Naive B cell (primary cell): ENCODE measurements around the gene SLC44A4. TPM values are rescaled to one million over a fixed set of nuclear protein-coding genes. Genes with fewer than 3 reads are reported as not detected.

ENCODE experiments used
- ATAC-seq, 2 donors: fragments of 150-1000 bp; cut with Tn5 transposase; 2 replicates each; pipeline ENCODE4 v1.10.0; 2021; ENCODE audit warnings: low read depth in 2 of 2, mild to moderate bottlenecking in 2 of 2, moderate library complexity in 2 of 2
- DNase-seq: peaks from one replicate; pipeline ENCODE4 v3.0.0; 2022
- H3K27ac Mint-ChIP-seq, 6 donors: one replicate each; pipeline ENCODE4 v1.8.0; 2020 to 2022; ENCODE audit warnings: mild to moderate bottlenecking in 6 of 6, mixed read lengths in 6 of 6, moderate library complexity in 5 of 6, inconsistent platforms in 2 of 6
- H3K27me3 Mint-ChIP-seq, 3 donors: one replicate each; pipeline ENCODE4 v1.8.0; 2021 to 2022; ENCODE audit warnings: mixed read lengths in 3 of 3, mild to moderate bottlenecking in 1 of 3
- H3K36me3 Mint-ChIP-seq, 2 donors: one replicate each; pipeline ENCODE4 v1.8.0; 2020 to 2022; ENCODE audit warnings: mixed read lengths in 2 of 2, inconsistent platforms in 1 of 2, mild to moderate bottlenecking in 1 of 2
- H3K4me1 Mint-ChIP-seq, 3 donors: one replicate each; pipeline ENCODE4 v1.8.0; 2020 to 2022; ENCODE audit warnings: mixed read lengths in 3 of 3, inconsistent platforms in 1 of 3, mild to moderate bottlenecking in 1 of 3, moderate library complexity in 1 of 3
- H3K4me3 Mint-ChIP-seq, 8 donors: one replicate each; pipeline ENCODE4 v1.8.0; 2020 to 2022; ENCODE audit warnings: mild to moderate bottlenecking in 8 of 8, mixed read lengths in 8 of 8, moderate library complexity in 8 of 8, inconsistent platforms in 2 of 8
- H3K9me3 Mint-ChIP-seq, 7 donors: one replicate each; pipeline ENCODE4 v1.8.0; 2020 to 2022; ENCODE audit warnings: mixed read lengths in 7 of 7, mild to moderate bottlenecking in 5 of 7, inconsistent platforms in 2 of 7, moderate library complexity in 1 of 7
- polyA plus RNA-seq, 6 donors: library from polyadenylated mRNA; unstranded; fragments of 300-500 nt; fragmentation: Illumina TruSeq; gene quantifications; one replicate each; pipeline ENCODE4 v1.2.3, GENCODE V29; 2021; ENCODE audit warnings: low read depth in 6 of 6

Gene SLC44A4
- polyA plus RNA-seq, 6 donors from 2014 or later, result not detected

DNA sequence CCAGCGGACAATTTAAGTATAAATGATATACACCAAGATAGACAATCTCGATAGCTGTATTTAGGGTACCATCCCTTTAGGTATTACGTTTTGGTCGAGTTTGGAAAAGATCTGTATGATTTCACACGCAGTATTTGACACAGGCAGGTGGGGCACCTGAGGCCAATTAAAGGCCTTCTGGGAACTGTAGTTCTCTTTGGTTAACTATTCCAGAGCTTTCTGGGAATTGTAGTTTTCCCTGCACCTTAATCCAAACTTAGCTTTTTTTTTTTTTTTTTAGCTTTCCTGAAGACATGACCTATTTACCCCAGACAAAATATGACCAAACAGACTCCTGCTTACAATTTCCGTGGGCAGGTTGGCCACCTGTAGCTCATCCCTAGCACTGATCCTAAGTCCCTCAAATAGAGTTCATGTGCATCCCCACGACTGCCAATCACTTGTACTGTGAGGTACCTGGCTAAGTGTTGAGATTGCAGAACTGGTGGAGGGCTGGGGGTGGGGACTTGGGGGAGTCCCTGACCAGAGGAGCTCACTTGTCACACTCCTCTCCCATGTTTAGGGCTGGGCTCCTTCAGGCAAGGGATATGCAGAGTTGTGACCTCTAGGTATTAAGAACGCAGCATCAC lies 19.7 kb upstream of the SLC44A4 start:
- Mint-ChIP-seq H3K36me3 (peaks cover 0 to 2% of the 10 kb centered on the region in 2 donors), H3K9me3 (no peaks in the 10 kb centered on the region), H3K4me1 (peaks cover 34 to 47% (median 40%) of the 10 kb centered on the region in 3 donors), H3K27me3 (no peaks in the 10 kb centered on the region), H3K27ac (peak overlapping the region; percentile 47 to 97 (median 95)), H3K4me3 (peak overlapping the region; percentile 93 to 99 (median 98))
- DNase-seq (peak; percentile 44), ATAC-seq (peak; percentile 14 to 28)

DNA sequence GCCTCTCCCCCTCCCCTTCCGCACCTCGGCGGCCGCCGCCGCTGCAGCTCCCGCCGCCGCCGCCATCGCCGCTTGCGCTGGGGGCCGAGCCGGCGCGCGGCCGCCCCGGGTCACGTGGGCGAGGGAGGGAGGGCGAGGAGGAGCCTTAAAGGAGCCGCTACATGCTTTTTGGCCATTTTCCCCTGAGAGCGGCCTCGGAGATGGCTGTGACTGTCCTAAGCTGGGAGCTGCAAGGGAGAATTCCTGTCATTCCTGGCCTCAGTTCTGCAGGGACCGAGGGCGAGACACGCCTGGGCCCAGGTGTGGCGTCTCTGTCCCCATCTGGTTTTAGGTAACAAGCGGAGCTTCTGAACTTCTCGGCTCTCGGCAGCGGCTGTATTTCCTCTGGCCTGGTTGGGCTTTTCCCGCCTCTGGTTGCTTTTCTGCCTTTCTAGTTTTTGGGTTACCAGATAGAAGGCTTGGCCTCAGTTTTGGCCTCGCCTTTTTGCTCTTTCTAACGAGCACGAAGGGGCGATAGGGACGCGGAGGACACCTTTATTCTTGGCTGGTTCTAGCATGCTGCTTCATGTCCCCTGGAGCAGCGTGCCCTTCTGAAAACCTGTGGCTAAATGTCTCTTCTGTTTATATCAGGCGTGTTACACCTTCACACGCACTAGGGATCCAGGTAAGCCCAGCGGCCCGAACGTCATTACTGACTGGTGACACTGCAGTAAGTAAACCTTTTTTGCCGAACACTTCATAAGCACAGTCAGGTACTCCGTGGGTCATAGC lies 19.0 kb upstream of the SLC44A4 start, which contains the start of gene EHMT2:
EHMT2 (minus strand) TSS at position 87 of the 771 bp plus-strand sequence; CDS start at position 66, 21 bp downstream.
- peak within 1 kb of the TSS; percentile 89 to 97 (median 95) for H3K27ac Mint-ChIP-seq
- H3K4me1 Mint-ChIP-seq, result peaks cover 30 to 42% (median 34%) of the 10 kb centered on the region in 3 donors
- DNase-seq, result peak; percentile 84
- H3K9me3 Mint-ChIP-seq, result no peaks in the 10 kb centered on the region
- peak within 1 kb of the TSS; percentile 93 to 99 (median 98) for H3K4me3 Mint-ChIP-seq
- no peaks in the 10 kb centered on the region for H3K27me3 Mint-ChIP-seq
- peak; percentile 60 to 64 for ATAC-seq
- peaks cover 0 to 5% of the 10 kb centered on the region in 2 donors for H3K36me3 Mint-ChIP-seq

DNA sequence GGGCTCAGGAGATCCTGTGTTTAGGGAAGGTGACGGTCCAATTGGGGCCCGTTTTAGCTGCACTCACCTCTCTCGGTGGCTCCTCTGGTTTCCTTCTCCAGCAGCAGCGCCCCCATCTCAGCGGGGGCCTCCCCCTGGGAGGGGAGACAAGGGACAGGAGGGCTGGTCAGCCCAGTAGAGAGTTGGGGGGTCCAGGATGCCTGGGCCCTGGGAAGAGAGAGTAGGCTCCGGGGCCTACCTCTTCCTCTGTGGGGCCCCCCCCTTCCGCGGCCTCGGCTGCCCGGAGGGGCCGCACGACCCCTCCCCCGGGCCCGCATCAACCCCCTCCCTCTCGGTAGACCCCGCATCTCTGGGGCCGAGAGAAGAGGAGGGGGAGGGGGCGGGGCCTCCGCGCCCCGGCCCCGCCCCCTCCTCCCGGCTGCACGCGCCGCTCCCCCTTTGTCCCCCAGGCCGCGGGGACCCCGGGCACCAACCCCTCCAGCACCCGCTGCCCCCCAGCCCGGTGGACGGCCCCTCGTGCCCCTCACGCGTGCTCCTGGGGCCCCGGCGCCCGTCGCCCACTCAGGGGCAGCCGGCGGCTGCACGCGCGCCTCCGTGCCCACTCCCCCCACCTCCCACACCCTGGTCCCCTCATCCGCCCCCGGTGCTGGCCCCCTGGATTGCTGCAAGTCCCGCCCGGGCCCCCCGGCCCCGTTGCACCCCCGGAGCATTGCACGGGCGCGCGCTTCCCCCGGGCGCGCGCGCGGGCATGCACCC lies 18.2 kb upstream of the SLC44A4 start:
- Mint-ChIP-seq H3K27ac (peak overlapping the region in 5 of 6 donors; percentile 87 to 95 (median 91)), H3K9me3 (no peaks in the 10 kb centered on the region), H3K4me3 (peak overlapping the region; percentile 84 to 99 (median 92)), H3K36me3 (peaks cover 0 to 5% of the 10 kb centered on the region in 2 donors), H3K27me3 (no peaks in the 10 kb centered on the region), H3K4me1 (peaks cover 25 to 35% (median 29%) of the 10 kb centered on the region in 3 donors)
- DNase-seq, result no peak
- ATAC-seq, result no peak

DNA sequence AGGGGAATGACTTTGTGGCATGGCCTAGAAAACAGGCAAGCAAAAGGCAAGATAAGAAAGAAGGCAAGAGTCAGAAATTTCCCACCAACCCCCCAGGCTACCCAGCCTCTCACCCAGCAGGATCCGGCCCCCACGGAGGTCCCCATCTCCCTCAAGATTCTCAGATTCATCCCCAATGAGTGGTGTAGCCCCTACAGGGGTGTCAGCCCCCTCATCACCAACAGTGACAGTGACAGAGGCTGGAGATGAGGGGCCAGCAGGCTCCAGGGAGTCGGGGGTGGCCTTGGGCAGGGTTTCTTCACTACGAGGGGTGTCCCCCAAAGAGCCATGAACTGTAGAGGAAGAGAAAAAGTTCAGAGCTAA lies 17.7 kb upstream of the SLC44A4 start:
- no peaks in the 10 kb centered on the region for H3K27me3 Mint-ChIP-seq
- H3K27ac Mint-ChIP-seq, result peak overlapping the region; percentile 87 to 95 (median 92)
- DNase-seq, result no peak
- H3K4me1 Mint-ChIP-seq, result peaks cover 25 to 35% (median 29%) of the 10 kb centered on the region in 3 donors
- no peaks in the 10 kb centered on the region for H3K9me3 Mint-ChIP-seq
- peaks cover 0 to 5% of the 10 kb centered on the region in 2 donors for H3K36me3 Mint-ChIP-seq
- H3K4me3 Mint-ChIP-seq, result peak overlapping the region; percentile 82 to 93 (median 86)
- ATAC-seq, result no peak

- Mint-ChIP-seq H3K4me1 (peaks cover 11 to 28% (median 13%) of the 10 kb centered on the region in 3 donors), H3K27ac (no peak overlapping the region), H3K9me3 (no peaks in the 10 kb centered on the region), H3K4me3 (peak overlapping the region in 1 of 8 donors; percentile 44), H3K27me3 (no peaks in the 10 kb centered on the region), H3K36me3 (peaks cover 5 to 7% of the 10 kb centered on the region in 2 donors)
- no peak for ATAC-seq
- DNase-seq, result no peak
Measured at GRCh38 chr6:31892821-31893220, 14.0 kb upstream of the SLC44A4 start.

DNA sequence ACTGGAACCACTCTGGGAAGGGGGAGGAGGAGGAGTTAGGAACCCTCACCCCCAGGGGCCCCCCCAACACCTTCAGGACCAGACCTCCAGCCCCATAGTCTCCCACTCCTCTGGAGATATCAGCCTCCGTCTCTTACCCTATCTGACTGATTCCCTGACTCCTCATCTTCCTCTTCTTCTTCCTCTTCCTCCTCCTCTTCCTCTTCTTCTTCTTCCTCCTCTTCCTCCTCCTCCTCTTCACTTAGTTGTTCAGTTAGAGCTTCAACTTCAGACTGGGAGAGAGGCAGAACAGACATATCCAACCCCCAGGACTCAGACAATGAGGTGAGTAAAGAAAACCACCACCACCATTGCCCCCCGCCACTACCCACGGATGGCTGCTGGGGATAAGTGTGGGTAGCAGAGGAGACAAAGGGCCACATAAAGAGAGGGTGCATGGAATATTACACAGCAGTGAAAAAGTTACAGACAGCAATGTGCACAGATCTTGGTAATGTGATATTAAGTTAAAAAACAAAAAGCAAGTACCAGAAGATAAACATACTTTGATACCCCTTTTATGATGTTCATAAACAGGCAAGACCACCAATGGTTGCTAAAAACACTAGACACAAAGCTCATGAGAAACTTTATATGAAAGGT lies 10.7 kb upstream of the SLC44A4 start:
- H3K9me3 Mint-ChIP-seq, result no peaks in the 10 kb centered on the region
- peaks cover 6 to 14% (median 8%) of the 10 kb centered on the region in 3 donors for H3K4me1 Mint-ChIP-seq
- no peaks in the 10 kb centered on the region for H3K27me3 Mint-ChIP-seq
- no peak for ATAC-seq
- peaks cover 15 to 16% of the 10 kb centered on the region in 2 donors for H3K36me3 Mint-ChIP-seq
- H3K27ac Mint-ChIP-seq, result peak overlapping the region in 2 of 6 donors; percentile 27 to 65
- no peak overlapping the region for H3K4me3 Mint-ChIP-seq
- DNase-seq, result no peak

GRCh38 chr6:31888276-31889258 lies 9.8 kb upstream of the SLC44A4 start:
- H3K4me3 Mint-ChIP-seq, result no peak overlapping the region
- peak in 1 of 2 donors; percentile 52 for ATAC-seq
- DNase-seq, result peak; percentile 42
- no peaks in the 10 kb centered on the region for H3K27me3 Mint-ChIP-seq
- peak overlapping the region in 1 of 6 donors; percentile 66 for H3K27ac Mint-ChIP-seq
- peaks cover 15% of the 10 kb centered on the region in 2 donors for H3K36me3 Mint-ChIP-seq
- peaks cover 6 to 14% (median 8%) of the 10 kb centered on the region in 3 donors for H3K4me1 Mint-ChIP-seq
- no peaks in the 10 kb centered on the region for H3K9me3 Mint-ChIP-seq

- Mint-ChIP-seq H3K27ac (peak overlapping the region in 1 of 6 donors; percentile 42), H3K4me1 (peaks cover 6 to 14% (median 8%) of the 10 kb centered on the region in 3 donors), H3K36me3 (peaks cover 11 to 21% of the 10 kb centered on the region in 2 donors), H3K9me3 (no peaks in the 10 kb centered on the region), H3K4me3 (no peak overlapping the region), H3K27me3 (no peaks in the 10 kb centered on the region)
- ATAC-seq (no peak), DNase-seq (no peak)
Measured at GRCh38 chr6:31887173-31888007, 8.6 kb upstream of the SLC44A4 start.

- H3K4me1 Mint-ChIP-seq, result peaks cover 6 to 14% (median 9%) of the 10 kb centered on the region in 3 donors
Measured at GRCh38 chr6:31886541-31886991, 7.8 kb upstream of the SLC44A4 start.

DNA sequence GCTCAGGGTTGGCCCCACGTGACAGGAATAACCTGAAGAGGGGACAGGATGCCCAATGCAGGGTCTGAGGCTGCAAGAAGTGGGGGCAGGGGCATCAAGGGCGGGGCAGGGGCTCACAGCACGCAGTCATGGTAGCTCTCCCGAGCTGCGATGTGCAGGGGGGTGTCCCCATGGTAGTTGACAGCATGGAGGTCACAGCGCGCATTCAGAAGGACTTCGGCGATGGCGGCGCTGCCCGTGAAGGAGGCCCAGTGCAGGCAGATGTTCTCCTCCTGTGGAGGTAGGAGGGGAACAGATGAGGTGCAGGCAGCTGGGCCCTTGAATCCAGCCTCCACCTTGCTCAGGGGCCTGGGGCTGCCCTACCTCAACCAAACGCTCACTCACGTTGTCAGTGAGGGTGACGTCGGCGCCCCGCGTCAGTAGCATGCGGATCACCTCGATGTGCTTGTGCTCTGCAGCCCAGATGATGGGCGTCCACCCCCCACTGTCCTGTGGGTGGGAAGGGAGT lies 5.8 kb upstream of the SLC44A4 start:
- Mint-ChIP-seq H3K27ac (peak overlapping the region in 1 of 6 donors; percentile 14), H3K4me1 (peaks cover 8 to 14% (median 12%) of the 10 kb centered on the region in 3 donors), H3K27me3 (no peaks in the 10 kb centered on the region), H3K36me3 (peaks cover 21 to 44% of the 10 kb centered on the region in 2 donors), H3K9me3 (no peaks in the 10 kb centered on the region), H3K4me3 (no peak overlapping the region)
- ATAC-seq (no peak), DNase-seq (no peak)

More at GRCh38 chr6:31886541-31886991, 7.8 kb upstream of the SLC44A4 start:
- Mint-ChIP-seq H3K4me3 (no peak overlapping the region), H3K36me3 (peaks cover 11 to 30% of the 10 kb centered on the region in 2 donors), H3K9me3 (no peaks in the 10 kb centered on the region), H3K27ac (peak overlapping the region in 1 of 6 donors; percentile 41), H3K27me3 (no peaks in the 10 kb centered on the region)
- no peak for DNase-seq
- no peak for ATAC-seq

GRCh38 chr6:31883676-31884075 lies 4.9 kb upstream of the SLC44A4 start:
- DNase-seq (no peak), ATAC-seq (no peak)
- Mint-ChIP-seq H3K27me3 (no peaks in the 10 kb centered on the region), H3K4me1 (peaks cover 3 to 10% (median 6%) of the 10 kb centered on the region in 3 donors), H3K36me3 (peaks cover 24 to 42% of the 10 kb centered on the region in 2 donors), H3K4me3 (no peak overlapping the region), H3K27ac (peak overlapping the region in 1 of 6 donors; percentile 56), H3K9me3 (no peaks in the 10 kb centered on the region)
